GM12878 (cell line): ENCODE results near the gene SLC4A9. TPM values are rescaled to one million over a fixed set of nuclear protein-coding genes. Genes with fewer than 3 reads are reported as not detected.

Experiments
- ATAC-seq: fragments of 200-7000 bp; cut with Tn5 transposase; 3 replicates; pipeline ENCODE4 v1.9.1; 2020; ENCODE audit warnings: mild to moderate bottlenecking, moderate library complexity
- BruUV-seq: library from RNA; stranded (reverse); fragments of 400-500 nt; replicated peaks from 2 replicates; lab custom pipeline; 2021; lab: Mats Ljungman, UMichigan
- CTCF ChIA-PET: fragments of 300-600 bp; sonication (Branson Sonifier 250); formaldehyde crosslinking; extraction: SDS; loops from one replicate; lab custom pipeline; 2021; ENCODE audit warnings: inconsistent platforms; lab: Yijun Ruan, JAX
- POLR2A ChIA-PET: fragments of 350-600 bp; formaldehyde crosslinking; extraction: SDS; loops from one replicate; lab custom pipeline; 2021; ENCODE audit warnings: inconsistent platforms; lab: Charles Lee
- RAD21 ChIA-PET: fragments of 300-600 bp; sonication (Branson Sonifier 250); formaldehyde crosslinking; loops from one replicate; lab custom pipeline; 2023; ENCODE audit warnings: antibody characterized with exemption; ENCODE audit not compliant: unreplicated experiment; lab: Charles Lee
- SMC1A ChIA-PET: fragments of 300-600 bp; sonication (Branson Sonifier 250); formaldehyde crosslinking; loops from one replicate; lab custom pipeline; 2023; ENCODE audit not compliant: unreplicated experiment, uncharacterized antibody; lab: Charles Lee
- DNase-seq: peaks from one replicate; pipeline ENCODE4 v3.0.0-alpha.2; 2011; ENCODE audit warnings: low read depth, low spot score
- FAIRE-seq: peaks from 3 replicates; lab custom pipeline; 2011; peaks lifted over from hg19 to GRCh38; lab: Jason Lieb, UNC
- H2AFZ ChIP-seq: 2 replicates; pipeline ENCODE4 v1.6.0; 2011; ENCODE audit warnings: low read depth, low read length, control low read depth; ENCODE audit not compliant: control insufficient read depth
- H3K27ac ChIP-seq: 2 replicates; pipeline ENCODE4 v1.5.1; 2011; ENCODE audit warnings: control low read depth; ENCODE audit not compliant: control insufficient read depth, insufficient read depth
- H3K27me3 ChIP-seq, 2 experiments: replicated peaks in 1 of 2; 2 replicates each; pipeline versions ENCODE4 v1.6.0 to v1.6.1; 2011; ENCODE audit warnings: low read length in 1 of 2; ENCODE audit not compliant: control insufficient read depth in 2 of 2, insufficient read depth in 2 of 2
- H3K36me3 ChIP-seq, 2 experiments: 2 replicates each; pipeline ENCODE4 v1.5.1; 2011; ENCODE audit warnings: low read length in 1 of 2; ENCODE audit not compliant: control insufficient read depth in 2 of 2, insufficient read depth in 2 of 2
- H3K4me1 ChIP-seq: 2 replicates; pipeline ENCODE4 v1.6.1; 2011; ENCODE audit warnings: mild to moderate bottlenecking, low read length, moderate library complexity, mixed read lengths; ENCODE audit not compliant: control insufficient read depth, insufficient read depth
- H3K4me2 ChIP-seq: 2 replicates; pipeline ENCODE4 v1.6.0; 2011; ENCODE audit warnings: control low read depth; ENCODE audit not compliant: control insufficient read depth, insufficient read depth
- H3K4me3 ChIP-seq: fragments of 200-600 bp; sonication (generic); 2 replicates; pipeline ENCODE4 v1.5.1; 2016
- H3K79me2 ChIP-seq: 2 replicates; pipeline ENCODE4 v1.6.0; 2011; ENCODE audit warnings: low read length; ENCODE audit not compliant: control insufficient read depth, insufficient read depth
- H3K9ac ChIP-seq: 2 replicates; pipeline ENCODE4 v1.8.0; 2011; ENCODE audit warnings: low read length, control low read depth, mixed read lengths; ENCODE audit not compliant: control insufficient read depth, insufficient read depth
- H3K9me3 ChIP-seq: replicated peaks from 3 replicates; pipeline ENCODE4 v1.5.1; 2011; ENCODE audit warnings: mild to moderate bottlenecking, low read length; ENCODE audit not compliant: control insufficient read depth, insufficient read depth
- H4K20me1 ChIP-seq: 2 replicates; pipeline ENCODE4 v1.6.0; 2011; ENCODE audit not compliant: control insufficient read depth, insufficient read depth
- BACH1 ChIP-seq: fragments of 450-650 bp; IDR thresholded peaks from 2 replicates; pipeline ENCODE4 v1.6.1; 2017; ENCODE audit warnings: mild to moderate bottlenecking, borderline replicate concordance
- BCL11A ChIP-seq: IDR thresholded peaks from 2 replicates; pipeline ENCODE4 v1.6.1; 2011; ENCODE audit warnings: low read depth, low read length
- MXI1 ChIP-seq: fragments of 150-350 bp; IDR thresholded peaks from 2 replicates; pipeline ENCODE4 v1.6.1; 2011; ENCODE audit warnings: low read depth, mild to moderate bottlenecking, inconsistent platforms, low read length, improper control_type of control experiment
- POLR2AphosphoS2 ChIP-seq: IDR thresholded peaks from 2 replicates; pipeline ENCODE4 v1.6.1; 2011; ENCODE audit warnings: low read depth, mild to moderate bottlenecking, low read length, improper control_type of control experiment, moderate library complexity
- RAD51 ChIP-seq: fragments of 450-650 bp; IDR thresholded peaks from 2 replicates; pipeline ENCODE4 v1.6.1; 2016; ENCODE audit warnings: moderate library complexity, mild to moderate bottlenecking, inconsistent platforms
- SMC3 ChIP-seq: IDR thresholded peaks from 2 replicates; pipeline ENCODE4 v1.6.1; 2011; ENCODE audit warnings: low read length, improper control_type of control experiment, borderline replicate concordance
- SUZ12 ChIP-seq: fragments of 200-600 bp; sonication (generic); IDR thresholded peaks from one replicate; pipeline ENCODE4 v1.6.1; 2018; ENCODE audit warnings: antibody characterized with exemption, mild to moderate bottlenecking; ENCODE audit not compliant: unreplicated experiment
- TARDBP ChIP-seq: IDR thresholded peaks from 2 replicates; pipeline ENCODE4 v1.6.1; 2016; ENCODE audit warnings: borderline replicate concordance
- TBL1XR1 ChIP-seq: IDR thresholded peaks from 2 replicates; pipeline ENCODE4 v1.6.1; 2012; ENCODE audit warnings: low read depth, low read length, improper control_type of control experiment
- TCF7 ChIP-seq: IDR thresholded peaks from 2 replicates; pipeline ENCODE4 v1.6.1; 2014; ENCODE audit warnings: antibody characterized with exemption, borderline replicate concordance
- ZNF384 ChIP-seq: IDR thresholded peaks from 2 replicates; pipeline ENCODE4 v1.6.1; 2012; ENCODE audit warnings: low read depth, mild to moderate bottlenecking, low read length, improper control_type of control experiment, borderline replicate concordance
- ZSCAN29 ChIP-seq: fragments of 450-650 bp; IDR thresholded peaks from 2 replicates; pipeline ENCODE4 v1.6.1; 2017; ENCODE audit warnings: mild to moderate bottlenecking, moderate library complexity
- ZZZ3 ChIP-seq: IDR thresholded peaks from 2 replicates; pipeline ENCODE4 v1.6.1; 2011; ENCODE audit warnings: low read depth; ENCODE audit not compliant: control insufficient read depth, insufficient read length
- WGBS: methylation state at CpG from one replicate; pipeline ENCODE4 v1.1.6; 2016; ENCODE audit warnings: low lambda C conversion rate; ENCODE audit not compliant: insufficient replicate concordance, insufficient coverage; ENCODE audit errors: missing lambda C conversion rate; 5-methylcytosine and 5-hydroxymethylcytosine counted together
- in situ Hi-C: fragments of 300-500 bp; cut with MboI; formaldehyde crosslinking; loops from 9 replicates; pipeline ENCODE4 v1.14.3; 2018; ENCODE audit warnings: mixed read lengths
- intact Hi-C: fragments of 100-400 bp; cut with micrococcal nuclease; formaldehyde crosslinking; loops from one replicate; pipeline ENCODE4 v1.14.2; 2022; ENCODE audit not compliant: unreplicated experiment
- polyA plus RNA-seq, 11 experiments: library from polyadenylated mRNA; depleted of rRNA in 4 of 11; unstranded in 6 of 11; stranded (reverse) in 5 of 11; fragments of >200 nt; fragmentation: Nextera tagmentation in 4 of 11; fragmentation: Illumina TruSeq in 1 of 11; extraction: Ambion mirVana in 4 of 11; extraction: Trizol in 1 of 11; gene quantifications; 1 replicate in 1 of 11; 2 replicates in 10 of 11; pipeline versions ENCODE4 v1.2.1 to v1.2.3, GENCODE V29; 2011 to 2016; ENCODE audit warnings: inconsistent platforms in 2 of 11, missing spikeins in 2 of 11, low read depth in 1 of 11
- total RNA-seq, 4 experiments: library from RNA; depleted of rRNA in 3 of 4; stranded (reverse); fragments of >200 nt in 3 of 4; fragmentation: Illumina TruSeq in 1 of 4; extraction: Trizol in 1 of 4; gene quantifications; 2 replicates each; pipeline versions ENCODE4 v1.2.1 to v1.2.3, GENCODE V29; 2013 to 2021
- TF ChIP-seq, protein P1 (sequence below): IDR thresholded peaks from 2 replicates; pipeline ENCODE4 v1.6.1; 2012; ENCODE audit warnings: improper control_type of control experiment, low read depth, low read length; ENCODE audit not compliant: insufficient replicate concordance

SLC4A9 gene
- total and polyA plus RNA-seq, 10 of the 15 experiments (the other 5 are each of a cell fraction or from before 2014, with no cell fraction given): 0.03 to 0.05 (median 0.05) TPM; not detected in 7

DNA sequence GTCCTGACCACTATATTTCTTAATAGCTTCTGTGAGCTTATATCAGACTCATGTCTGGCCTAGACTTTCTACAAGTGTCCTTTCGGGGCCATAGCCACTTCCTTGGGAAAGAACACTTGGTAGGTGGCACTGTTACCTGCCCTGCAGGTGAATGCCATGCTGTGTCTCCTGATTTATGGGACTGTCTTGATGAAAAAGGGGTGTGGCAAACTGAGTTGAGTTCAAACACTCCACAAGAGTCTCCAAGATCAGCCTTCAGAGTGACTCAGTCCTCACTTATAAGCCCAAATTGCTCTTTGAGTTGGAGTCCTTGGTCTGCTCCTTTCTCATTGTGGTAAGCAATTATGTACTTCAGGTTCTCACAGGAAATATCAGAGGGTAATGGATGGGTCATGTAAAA is 31.7 kb downstream of the SLC4A9 start:
- in situ Hi-C loops: no loop called here
- no peaks in the 10 kb centered on the region for H3K36me3 ChIP-seq
- TF ChIP-seq SUZ12: no peak
- TF ChIP-seq ZNF384: no peak
- TF ChIP-seq TBL1XR1: no peak
- TF ChIP-seq, all 136 proteins: peak for 0
- Histone ChIP-seq H2AFZ (no peak overlapping the region), H3K4me3 (no peak overlapping the region), H3K4me2 (no peak overlapping the region), H3K79me2 (no peaks in the 10 kb centered on the region), H3K27me3 (no peaks in the 10 kb centered on the region), H3K9me3 (no peaks in the 10 kb centered on the region), H3K9ac (no peak overlapping the region), H4K20me1 (no peaks in the 10 kb centered on the region), H3K27ac (no peak overlapping the region), H3K4me1 (no peaks in the 10 kb centered on the region)
- ChIA-PET RAD21 (no interaction called here), POLR2A (no interaction called here), CTCF (interaction anchor here (1.0 kb wide), 1 partner anchor 28 kb away, joined by 4 read pairs; no protein-coding TSS in a partner anchor), SMC1A (no interaction called here)
- DNase-seq (no peak), ATAC-seq (no peak), FAIRE-seq (no peak)
- no TSS peak for BruUV-seq
- WGBS: 95% methylated on average over 1 of the region's 1 CpG
- intact Hi-C loops: no loop called here

DNA sequence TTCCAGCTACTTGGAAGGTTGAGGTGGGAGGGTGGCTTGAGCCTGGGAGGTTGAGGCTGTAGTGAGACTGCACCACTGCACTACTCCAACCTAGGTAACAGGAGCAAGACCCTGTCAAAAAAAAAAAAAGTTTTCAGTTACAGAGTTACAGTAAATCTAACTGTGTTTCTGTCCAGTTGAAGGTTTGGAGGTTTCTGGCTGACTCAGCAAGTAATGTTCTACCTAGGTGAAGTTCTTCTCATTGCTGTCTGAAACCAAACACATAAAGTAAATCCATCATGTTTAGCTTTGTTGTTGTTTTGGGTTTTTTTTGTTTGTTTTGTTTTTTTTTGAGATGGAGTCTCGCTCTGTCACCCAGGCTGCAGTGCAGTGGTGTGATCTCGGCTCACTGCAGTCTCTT is 33.7 kb downstream of the SLC4A9 start:
- no peaks in the 10 kb centered on the region for H3K4me1 ChIP-seq
- POLR2A ChIA-PET: interaction anchor here (0.6 to 1.2 kb wide), 2 partner anchors 11 to 1864 kb away, joined by 3 read pairs; no protein-coding TSS in a partner anchor
- H3K79me2 ChIP-seq: no peaks in the 10 kb centered on the region; the same call in 1 of the 2 replicates
- H3K9ac ChIP-seq: no peak overlapping the region
- intact Hi-C loops: no loop called here
- H4K20me1 ChIP-seq: no peaks in the 10 kb centered on the region
- no peak overlapping the region for H3K27ac ChIP-seq
- H3K9me3 ChIP-seq: no peaks in the 10 kb centered on the region
- H2AFZ ChIP-seq: no peak overlapping the region
- SMC1A ChIA-PET: interaction anchor here (0.7 to 1.4 kb wide), 2 partner anchors 11 to 30 kb away, joined by 3 to 4 read pairs; no protein-coding TSS in a partner anchor
- 100% methylated on average over 2 of the region's 2 CpGs for WGBS
- DNase-seq (no peak), ATAC-seq (no peak), FAIRE-seq (no peak)
- H3K36me3 ChIP-seq: no peaks in the 10 kb centered on the region
- RAD21 ChIA-PET: interaction anchor here (0.6 kb wide), 1 partner anchor 12 kb away, joined by 3 read pairs; no protein-coding TSS in a partner anchor
- no peak overlapping the region for H3K4me2 ChIP-seq
- H3K4me3 ChIP-seq: no peak overlapping the region
- H3K27me3 ChIP-seq: no peaks in the 10 kb centered on the region
- in situ Hi-C loops: no loop called here
- BruUV-seq: no TSS peak
- CTCF ChIA-PET: interaction anchor here (0.7 to 2.5 kb wide), 2 partner anchors 21 to 30 kb away, joined by 3 to 8 read pairs; no protein-coding TSS in a partner anchor
- TF ChIP-seq ZSCAN29 (no peak), SMC3 (no peak), ZZZ3 (no peak), TCF7 (no peak), TARDBP (no peak), POLR2AphosphoS2 (no peak), BCL11A (no peak), ZNF384 (no peak), RAD51 (no peak), MXI1 (no peak), BACH1 (no peak)
- TF ChIP-seq, protein P1, sequence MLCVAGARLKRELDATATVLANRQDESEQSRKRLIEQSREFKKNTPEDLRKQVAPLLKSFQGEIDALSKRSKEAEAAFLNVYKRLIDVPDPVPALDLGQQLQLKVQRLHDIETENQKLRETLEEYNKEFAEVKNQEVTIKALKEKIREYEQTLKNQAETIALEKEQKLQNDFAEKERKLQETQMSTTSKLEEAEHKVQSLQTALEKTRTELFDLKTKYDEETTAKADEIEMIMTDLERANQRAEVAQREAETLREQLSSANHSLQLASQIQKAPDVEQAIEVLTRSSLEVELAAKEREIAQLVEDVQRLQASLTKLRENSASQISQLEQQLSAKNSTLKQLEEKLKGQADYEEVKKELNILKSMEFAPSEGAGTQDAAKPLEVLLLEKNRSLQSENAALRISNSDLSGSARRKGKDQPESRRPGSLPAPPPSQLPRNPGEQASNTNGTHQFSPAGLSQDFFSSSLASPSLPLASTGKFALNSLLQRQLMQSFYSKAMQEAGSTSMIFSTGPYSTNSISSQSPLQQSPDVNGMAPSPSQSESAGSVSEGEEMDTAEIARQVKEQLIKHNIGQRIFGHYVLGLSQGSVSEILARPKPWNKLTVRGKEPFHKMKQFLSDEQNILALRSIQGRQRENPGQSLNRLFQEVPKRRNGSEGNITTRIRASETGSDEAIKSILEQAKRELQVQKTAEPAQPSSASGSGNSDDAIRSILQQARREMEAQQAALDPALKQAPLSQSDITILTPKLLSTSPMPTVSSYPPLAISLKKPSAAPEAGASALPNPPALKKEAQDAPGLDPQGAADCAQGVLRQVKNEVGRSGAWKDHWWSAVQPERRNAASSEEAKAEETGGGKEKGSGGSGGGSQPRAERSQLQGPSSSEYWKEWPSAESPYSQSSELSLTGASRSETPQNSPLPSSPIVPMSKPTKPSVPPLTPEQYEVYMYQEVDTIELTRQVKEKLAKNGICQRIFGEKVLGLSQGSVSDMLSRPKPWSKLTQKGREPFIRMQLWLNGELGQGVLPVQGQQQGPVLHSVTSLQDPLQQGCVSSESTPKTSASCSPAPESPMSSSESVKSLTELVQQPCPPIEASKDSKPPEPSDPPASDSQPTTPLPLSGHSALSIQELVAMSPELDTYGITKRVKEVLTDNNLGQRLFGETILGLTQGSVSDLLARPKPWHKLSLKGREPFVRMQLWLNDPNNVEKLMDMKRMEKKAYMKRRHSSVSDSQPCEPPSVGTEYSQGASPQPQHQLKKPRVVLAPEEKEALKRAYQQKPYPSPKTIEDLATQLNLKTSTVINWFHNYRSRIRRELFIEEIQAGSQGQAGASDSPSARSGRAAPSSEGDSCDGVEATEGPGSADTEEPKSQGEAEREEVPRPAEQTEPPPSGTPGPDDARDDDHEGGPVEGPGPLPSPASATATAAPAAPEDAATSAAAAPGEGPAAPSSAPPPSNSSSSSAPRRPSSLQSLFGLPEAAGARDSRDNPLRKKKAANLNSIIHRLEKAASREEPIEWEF: no peak
